ENCODE results near the gene TTLL6.

TTLL6 gene

DNA sequence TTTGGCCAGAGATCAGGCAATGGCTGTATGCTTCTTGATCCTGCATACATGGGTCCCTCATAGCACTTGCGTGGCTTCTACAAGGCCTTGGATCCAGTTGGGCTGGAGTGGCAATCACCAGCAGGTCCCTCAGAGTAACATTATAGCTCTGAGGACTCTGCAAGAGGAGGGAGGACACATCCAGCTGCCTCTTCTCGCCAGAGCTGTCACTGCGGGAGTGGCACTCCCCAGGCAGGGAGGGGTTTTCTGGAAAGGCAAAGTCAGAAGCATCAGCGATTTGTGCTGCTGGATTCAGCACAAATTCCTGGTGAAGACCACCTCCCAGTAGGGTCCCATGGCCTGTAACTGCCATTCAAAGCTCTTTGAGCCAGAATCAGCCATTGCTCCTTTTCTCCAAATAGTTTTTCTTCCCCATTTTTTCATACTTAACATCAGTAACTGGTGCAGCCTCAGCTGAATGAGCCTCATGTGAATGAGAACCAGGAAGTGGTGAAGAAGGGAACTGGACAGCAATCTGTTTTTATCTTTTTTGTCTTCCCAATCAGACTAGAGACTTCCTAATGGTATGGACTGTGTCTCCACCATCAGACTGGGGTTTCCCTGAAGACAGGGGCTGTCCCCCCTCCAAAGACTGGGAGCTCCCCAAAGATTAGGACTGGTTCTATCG, 47.9 kb downstream of the TTLL6 start:
- H3K4me3 ChIP-seq (replicated peaks; ENCODE audit: insufficient read depth, low read length): no peak overlapping the region
- peak in 1 of 2 experiments; percentile 13 for DNase-seq (ENCODE audit: low read depth in 1 of 2, low spot score in 1 of 2)
- H3K27ac ChIP-seq (replicated peaks): no peak overlapping the region
- TF ChIP-seq REST (IDR thresholded peaks at IDR 0.05; ENCODE audit: insufficient replicate concordance, low read depth) (no peak), SPI1 (IDR thresholded peaks at IDR 0.05; ENCODE audit: borderline replicate concordance, low read depth) (peak; percentile 36; the same call in 1 of the 2 replicates), POLR2AphosphoS5 (IDR thresholded peaks at IDR 0.05; ENCODE audit: low read depth) (no peak)
- peaks cover 10% of the 10 kb centered on the region for H3K27me3 ChIP-seq (ENCODE audit: insufficient read depth, poor library complexity, severe bottlenecking)

DNA sequence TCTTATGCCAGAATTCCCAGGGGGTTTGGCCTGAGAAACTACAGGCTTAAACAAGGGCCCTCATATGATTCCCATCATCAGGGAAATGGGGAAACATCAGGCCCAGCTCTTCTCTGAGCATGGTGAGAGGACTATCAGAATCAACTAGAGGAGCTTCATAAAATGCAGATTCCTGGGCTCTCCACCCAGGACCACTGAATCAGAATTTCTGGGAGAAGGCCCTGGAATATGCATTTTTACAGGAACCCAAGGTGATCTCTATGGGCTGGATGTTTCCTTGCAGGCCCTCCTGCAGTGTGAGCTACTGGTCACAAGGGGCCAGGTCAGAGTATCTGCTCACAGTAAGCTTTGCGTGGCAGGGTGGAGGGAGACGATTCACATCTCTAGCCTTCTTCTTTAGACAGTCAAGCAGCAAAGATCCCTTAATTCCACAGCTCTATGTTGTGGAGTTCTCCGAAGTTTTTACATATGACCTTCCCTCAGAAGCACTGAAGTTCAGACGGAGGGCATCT, 49.7 kb downstream of the TTLL6 start:
- peaks cover 10% of the 10 kb centered on the region for H3K27me3 ChIP-seq (ENCODE audit: insufficient read depth, poor library complexity, severe bottlenecking)
- TF ChIP-seq GABPA (IDR thresholded peaks at IDR 0.05; ENCODE audit: low read depth) (no peak), SPI1 (IDR thresholded peaks at IDR 0.05; ENCODE audit: borderline replicate concordance, low read depth) (no peak), REST (IDR thresholded peaks at IDR 0.05; ENCODE audit: insufficient replicate concordance, low read depth) (no peak), POLR2AphosphoS5 (IDR thresholded peaks at IDR 0.05; ENCODE audit: low read depth) (no peak)
- TF ChIP-seq, protein P1, sequence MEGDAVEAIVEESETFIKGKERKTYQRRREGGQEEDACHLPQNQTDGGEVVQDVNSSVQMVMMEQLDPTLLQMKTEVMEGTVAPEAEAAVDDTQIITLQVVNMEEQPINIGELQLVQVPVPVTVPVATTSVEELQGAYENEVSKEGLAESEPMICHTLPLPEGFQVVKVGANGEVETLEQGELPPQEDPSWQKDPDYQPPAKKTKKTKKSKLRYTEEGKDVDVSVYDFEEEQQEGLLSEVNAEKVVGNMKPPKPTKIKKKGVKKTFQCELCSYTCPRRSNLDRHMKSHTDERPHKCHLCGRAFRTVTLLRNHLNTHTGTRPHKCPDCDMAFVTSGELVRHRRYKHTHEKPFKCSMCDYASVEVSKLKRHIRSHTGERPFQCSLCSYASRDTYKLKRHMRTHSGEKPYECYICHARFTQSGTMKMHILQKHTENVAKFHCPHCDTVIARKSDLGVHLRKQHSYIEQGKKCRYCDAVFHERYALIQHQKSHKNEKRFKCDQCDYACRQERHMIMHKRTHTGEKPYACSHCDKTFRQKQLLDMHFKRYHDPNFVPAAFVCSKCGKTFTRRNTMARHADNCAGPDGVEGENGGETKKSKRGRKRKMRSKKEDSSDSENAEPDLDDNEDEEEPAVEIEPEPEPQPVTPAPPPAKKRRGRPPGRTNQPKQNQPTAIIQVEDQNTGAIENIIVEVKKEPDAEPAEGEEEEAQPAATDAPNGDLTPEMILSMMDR (IDR thresholded peaks at IDR 0.05; ENCODE audit: insufficient read depth, low read length): no peak
- DNase-seq (ENCODE audit: low read depth in 1 of 2, low spot score in 1 of 2): no peak
- no peak overlapping the region for H3K4me3 ChIP-seq (replicated peaks; ENCODE audit: insufficient read depth, low read length)
- H3K27ac ChIP-seq (replicated peaks): no peak overlapping the region

DNA sequence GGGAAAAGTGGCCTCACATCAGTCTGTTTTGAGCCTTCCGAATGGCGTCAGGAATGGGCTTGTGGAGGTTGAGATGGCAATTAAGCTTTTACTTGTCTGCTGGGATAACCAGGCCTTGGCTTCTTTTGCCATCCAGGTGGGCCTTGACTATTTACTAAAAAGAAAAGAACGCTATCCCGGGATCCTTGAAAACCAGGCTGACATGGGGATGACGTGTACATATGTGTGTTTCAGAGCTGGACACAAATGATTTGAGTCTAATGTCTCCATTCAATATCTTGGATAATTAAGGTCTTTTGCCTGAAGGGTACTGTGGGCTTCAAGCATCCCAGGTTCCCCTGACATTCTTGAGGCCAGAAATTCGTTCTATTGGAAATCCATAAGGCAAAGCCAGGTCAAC, 55.9 kb downstream of the TTLL6 start:
- DNase-seq (ENCODE audit: low read depth in 1 of 2, low spot score in 1 of 2): no peak
- Histone ChIP-seq H3K27me3 (ENCODE audit: insufficient read depth, poor library complexity, severe bottlenecking) (peaks cover 8% of the 10 kb centered on the region), H3K4me3 (replicated peaks; ENCODE audit: insufficient read depth, low read length) (no peak overlapping the region), H3K27ac (replicated peaks) (no peak overlapping the region)
- TF ChIP-seq GABPA (IDR thresholded peaks at IDR 0.05; ENCODE audit: low read depth): no peak
- TF ChIP-seq, protein P1 (IDR thresholded peaks at IDR 0.05; ENCODE audit: insufficient read depth, low read length): no peak
- no peak for TF ChIP-seq REST (IDR thresholded peaks at IDR 0.05; ENCODE audit: insufficient replicate concordance, low read depth)
- TF ChIP-seq SPI1 (IDR thresholded peaks at IDR 0.05; ENCODE audit: borderline replicate concordance, low read depth): no peak
- TF ChIP-seq POLR2AphosphoS5 (IDR thresholded peaks at IDR 0.05; ENCODE audit: low read depth): no peak

Measured in HL-60 (cell line).